SIG-M5 treated with dmso at 0.1 percent for 504 hours (cell line): ENCODE data around the gene ZNF248.

Experiments used
- DNase-seq: peaks from one replicate; lab custom pipeline; 2025; ENCODE audit not compliant: unreplicated experiment; lab: John Stamatoyannopoulos, UW

ZNF248 gene

GRCh38 chr10:37826806-37827205, 30.6 kb downstream of the ZNF248 start:
- DNase-seq, result no peak

GRCh38 chr10:37821237-37821636, 36.2 kb downstream of the ZNF248 start:
- no peak for DNase-seq

- DNase-seq, result no peak
These were observed 37.6 kb downstream of the ZNF248 start for GRCh38 chr10:37819797-37820196.

- DNase-seq, result no peak
These were observed 41.1 kb downstream of the ZNF248 start for GRCh38 chr10:37816290-37816689.

GRCh38 chr10:37813763-37814162, 43.6 kb downstream of the ZNF248 start:
- no peak for DNase-seq

GRCh38 chr10:37812290-37812689, 45.1 kb downstream of the ZNF248 start:
- no peak for DNase-seq

GRCh38 chr10:37803269-37803668, 54.1 kb downstream of the ZNF248 start:
- DNase-seq, result no peak

- DNase-seq, result no peak
These were observed 55.9 kb downstream of the ZNF248 start for GRCh38 chr10:37801557-37801956.

- no peak for DNase-seq
These were observed 63.0 kb downstream of the ZNF248 start for GRCh38 chr10:37794305-37794976.

- DNase-seq, result peak; percentile 22
These were observed 67.8 kb downstream of the ZNF248 start for GRCh38 chr10:37789590-37789989.

- DNase-seq, result no peak
These were observed 72.7 kb downstream of the ZNF248 start for GRCh38 chr10:37784678-37785077.

GRCh38 chr10:37780536-37780935, 76.9 kb downstream of the ZNF248 start:
- DNase-seq, result no peak

GRCh38 chr10:37777056-37777455, 80.4 kb downstream of the ZNF248 start:
- DNase-seq, result no peak

GRCh38 chr10:37775612-37776011, 81.8 kb downstream of the ZNF248 start:
- peak; percentile 1 for DNase-seq

GRCh38 chr10:37774351-37774750, 83.1 kb downstream of the ZNF248 start:
- DNase-seq, result no peak

- DNase-seq, result no peak
These were observed 92.2 kb downstream of the ZNF248 start for GRCh38 chr10:37765216-37765615.

GRCh38 chr10:37763132-37763531, 94.3 kb downstream of the ZNF248 start:
- no peak for DNase-seq

- no peak for DNase-seq
These were observed 95.1 kb downstream of the ZNF248 start for GRCh38 chr10:37762287-37762686.

- DNase-seq, result no peak
These were observed 96.6 kb downstream of the ZNF248 start for GRCh38 chr10:37760817-37761216.

GRCh38 chr10:37758074-37758473, 99.3 kb downstream of the ZNF248 start:
- no peak for DNase-seq

GRCh38 chr10:37754538-37755323, 102.7 kb downstream of the ZNF248 start:
- DNase-seq, result peak; percentile 31

- DNase-seq, result no peak
These were observed 105.0 kb downstream of the ZNF248 start for GRCh38 chr10:37752334-37752875.
